ENCODE data around the gene ARHGAP4.
A peak's percentile ranks its signal among the peaks of the same experiment; 100 is the strongest.

ARHGAP4 gene

GRCh38 chrX:153950127-153950526, 24.1 kb upstream of the ARHGAP4 start:
- no peak for DNase-seq (ENCODE audit: low read depth, low spot score)
- no peak overlapping the region for H3K9ac ChIP-seq (ENCODE audit: insufficient read length, low read depth)
- peaks cover 3% of the 10 kb centered on the region for H3K4me1 ChIP-seq (ENCODE audit: insufficient read depth, insufficient read length)
- TF ChIP-seq ZNF274 (IDR thresholded peaks at IDR 0.05; ENCODE audit: low read depth, low read length) (no peak), YY1 (IDR thresholded peaks at IDR 0.05; ENCODE audit: insufficient read depth, insufficient read length) (no peak), SUZ12 (IDR thresholded peaks at IDR 0.05; ENCODE audit: extremely low read depth, insufficient read depth, insufficient read length) (no peak)
- H3K9me3 ChIP-seq (ENCODE audit: insufficient read depth, low read length): no peaks in the 10 kb centered on the region
- no peak overlapping the region for H3K4me3 ChIP-seq (ENCODE audit: insufficient read length, low read depth)
- no peaks in the 10 kb centered on the region for H3K27me3 ChIP-seq (ENCODE audit: insufficient read depth, insufficient read length)
- peaks cover 71% of the 10 kb centered on the region for H3K36me3 ChIP-seq (ENCODE audit: insufficient read depth, insufficient read length, low read length)

- peaks cover 3% of the 10 kb centered on the region for H3K4me1 ChIP-seq (ENCODE audit: insufficient read depth, insufficient read length)
- H3K9me3 ChIP-seq (ENCODE audit: insufficient read depth, low read length): no peaks in the 10 kb centered on the region
- H3K27me3 ChIP-seq (ENCODE audit: insufficient read depth, insufficient read length): no peaks in the 10 kb centered on the region
- no peak for DNase-seq (ENCODE audit: low read depth, low spot score)
- no peak overlapping the region for H3K9ac ChIP-seq (ENCODE audit: insufficient read length, low read depth)
- TF ChIP-seq SUZ12 (IDR thresholded peaks at IDR 0.05; ENCODE audit: extremely low read depth, insufficient read depth, insufficient read length): no peak
- TF ChIP-seq ZNF274 (IDR thresholded peaks at IDR 0.05; ENCODE audit: low read depth, low read length): no peak
- TF ChIP-seq YY1 (IDR thresholded peaks at IDR 0.05; ENCODE audit: insufficient read depth, insufficient read length): no peak
- H3K4me3 ChIP-seq (ENCODE audit: insufficient read length, low read depth): no peak overlapping the region
- peaks cover 62% of the 10 kb centered on the region for H3K36me3 ChIP-seq (ENCODE audit: insufficient read depth, insufficient read length, low read length)
Observed at GRCh38 chrX:153948847-153949805, 23.1 kb upstream of the ARHGAP4 start.

GRCh38 chrX:153948002-153948466, 22.0 kb upstream of the ARHGAP4 start:
- Histone ChIP-seq H3K4me1 (ENCODE audit: insufficient read depth, insufficient read length) (peaks cover 7% of the 10 kb centered on the region), H3K27me3 (ENCODE audit: insufficient read depth, insufficient read length) (no peaks in the 10 kb centered on the region), H3K9ac (ENCODE audit: insufficient read length, low read depth) (no peak overlapping the region), H3K36me3 (ENCODE audit: insufficient read depth, insufficient read length, low read length) (peaks cover 52% of the 10 kb centered on the region), H3K4me3 (ENCODE audit: insufficient read length, low read depth) (no peak overlapping the region), H3K9me3 (ENCODE audit: insufficient read depth, low read length) (no peaks in the 10 kb centered on the region)
- no peak for DNase-seq (ENCODE audit: low read depth, low spot score)
- TF ChIP-seq SUZ12 (IDR thresholded peaks at IDR 0.05; ENCODE audit: extremely low read depth, insufficient read depth, insufficient read length) (no peak), YY1 (IDR thresholded peaks at IDR 0.05; ENCODE audit: insufficient read depth, insufficient read length) (no peak), ZNF274 (IDR thresholded peaks at IDR 0.05; ENCODE audit: low read depth, low read length) (no peak)

- no peaks in the 10 kb centered on the region for H3K9me3 ChIP-seq (ENCODE audit: insufficient read depth, low read length)
- H3K4me1 ChIP-seq (ENCODE audit: insufficient read depth, insufficient read length): peaks cover 7% of the 10 kb centered on the region
Observed at GRCh38 chrX:153947009-153947769, 21.1 kb upstream of the ARHGAP4 start.

GRCh38 chrX:153945956-153946943, 20.2 kb upstream of the ARHGAP4 start:
- no peak for DNase-seq (ENCODE audit: low read depth, low spot score)
- no peaks in the 10 kb centered on the region for H3K9me3 ChIP-seq (ENCODE audit: insufficient read depth, low read length)
- H3K36me3 ChIP-seq (ENCODE audit: insufficient read depth, insufficient read length, low read length): peaks cover 34% of the 10 kb centered on the region
- H3K27me3 ChIP-seq (ENCODE audit: insufficient read depth, insufficient read length): no peaks in the 10 kb centered on the region
- TF ChIP-seq SUZ12 (IDR thresholded peaks at IDR 0.05; ENCODE audit: extremely low read depth, insufficient read depth, insufficient read length) (no peak), ZNF274 (IDR thresholded peaks at IDR 0.05; ENCODE audit: low read depth, low read length) (no peak)
- peaks cover 7% of the 10 kb centered on the region for H3K4me1 ChIP-seq (ENCODE audit: insufficient read depth, insufficient read length)
- H3K4me3 ChIP-seq (ENCODE audit: insufficient read length, low read depth): no peak overlapping the region
- H3K9ac ChIP-seq (ENCODE audit: insufficient read length, low read depth): no peak overlapping the region

More at GRCh38 chrX:153947009-153947769, 21.1 kb upstream of the ARHGAP4 start:
- no peaks in the 10 kb centered on the region for H3K27me3 ChIP-seq (ENCODE audit: insufficient read depth, insufficient read length)
- H3K36me3 ChIP-seq (ENCODE audit: insufficient read depth, insufficient read length, low read length): peaks cover 43% of the 10 kb centered on the region
- no peak for DNase-seq (ENCODE audit: low read depth, low spot score)
- no peak for TF ChIP-seq SUZ12 (IDR thresholded peaks at IDR 0.05; ENCODE audit: extremely low read depth, insufficient read depth, insufficient read length)
- TF ChIP-seq YY1 (IDR thresholded peaks at IDR 0.05; ENCODE audit: insufficient read depth, insufficient read length): no peak
- no peak for TF ChIP-seq ZNF274 (IDR thresholded peaks at IDR 0.05; ENCODE audit: low read depth, low read length)
- H3K9ac ChIP-seq (ENCODE audit: insufficient read length, low read depth): peak overlapping the region; percentile 10
- H3K4me3 ChIP-seq (ENCODE audit: insufficient read length, low read depth): no peak overlapping the region

GRCh38 chrX:153944800-153945150, 18.7 kb upstream of the ARHGAP4 start:
- peaks cover 21% of the 10 kb centered on the region for H3K36me3 ChIP-seq (ENCODE audit: insufficient read depth, insufficient read length, low read length)
- H3K9me3 ChIP-seq (ENCODE audit: insufficient read depth, low read length): no peaks in the 10 kb centered on the region
- TF ChIP-seq ZNF274 (IDR thresholded peaks at IDR 0.05; ENCODE audit: low read depth, low read length): no peak
- no peaks in the 10 kb centered on the region for H3K27me3 ChIP-seq (ENCODE audit: insufficient read depth, insufficient read length)
- H3K4me3 ChIP-seq (ENCODE audit: insufficient read length, low read depth): no peak overlapping the region
- no peak overlapping the region for H3K9ac ChIP-seq (ENCODE audit: insufficient read length, low read depth)
- DNase-seq (ENCODE audit: low read depth, low spot score): no peak
- H3K4me1 ChIP-seq (ENCODE audit: insufficient read depth, insufficient read length): peaks cover 10% of the 10 kb centered on the region

All from NT2/D1 (cell line).